Measurements from ENCODE around the gene PDLIM7. TPM values are rescaled to one million over a fixed set of nuclear protein-coding genes. Genes with fewer than 3 reads are reported as not detected.

PDLIM7 gene
- total and polyA plus RNA-seq, 2 of the 4 experiments (the other 2 are of a cell fraction) = 70.4 to 534 TPM

GRCh38 chr5:177491429-177491945 lies 5.9 kb downstream of the PDLIM7 start:
- no peak overlapping the region for H3K14ac ChIP-seq (replicated peaks; ENCODE audit: low read depth, low read length)
- H3K56ac ChIP-seq (ENCODE audit: extremely low read depth, insufficient read depth, low read length) = no peak overlapping the region
- H3K9ac ChIP-seq (ENCODE audit: low read depth, low read length) = no peak overlapping the region
- dilution Hi-C loops (cut with HindIII; ENCODE audit: low sequenced_read_pairs, unreplicated experiment) (no loop called here), intact Hi-C loops (cut with micrococcal nuclease) (no loop called here), in situ Hi-C loops (cut with MboI; ENCODE audit: low sequenced_read_pairs) (no loop called here)
- peak overlapping the region; percentile 82 for H2AK9ac ChIP-seq (replicated peaks; ENCODE audit: low read depth, low read length, poor library complexity)
- H4K5ac ChIP-seq (ENCODE audit: low read depth, low read length) = no peak overlapping the region
- H3K36me3 ChIP-seq (ENCODE audit: control insufficient read depth, insufficient read depth, low read length) = peaks cover 81% of the 10 kb centered on the region
- no peak overlapping the region for H2BK15ac ChIP-seq (ENCODE audit: low read depth, low read length)
- H3K18ac ChIP-seq (ENCODE audit: low read depth, low read length) = no peak overlapping the region
- ChIA-PET POLR2A (ENCODE audit: unreplicated experiment) (interaction anchor here (0.6 kb wide), 1 partner anchor 39 kb away, joined by 3 read pairs; no protein-coding TSS in a partner anchor), CTCF (no interaction called here)
- BruUV-seq (replicated peaks) = no TSS peak
- no peaks in the 10 kb centered on the region for H3K9me3 ChIP-seq (ENCODE audit: control insufficient read depth, insufficient read depth, low read length)
- no peak for DNase-seq
- no peak overlapping the region for H4K8ac ChIP-seq (ENCODE audit: low read depth in 2 of 2, low read length in 2 of 2)
- TF ChIP-seq MXI1 (IDR thresholded peaks at IDR 0.05; ENCODE audit: borderline replicate concordance, low read depth, low read length) = no peak
- peak; percentile 78 for TF ChIP-seq MAZ (IDR thresholded peaks at IDR 0.05; ENCODE audit: borderline replicate concordance, low read depth, low read length)
- TF ChIP-seq CHD1 (IDR thresholded peaks at IDR 0.05; ENCODE audit: low read depth, low read length) = no peak
- no peak for TF ChIP-seq RCOR1 (IDR thresholded peaks at IDR 0.05; ENCODE audit: insufficient replicate concordance, low read length)
- TF ChIP-seq RAD21 (IDR thresholded peaks at IDR 0.05; ENCODE audit: low read length) = peak; percentile 55
- TF ChIP-seq RFX5 (IDR thresholded peaks at IDR 0.05; ENCODE audit: low read depth, low read length) = no peak
- no peak for TF ChIP-seq MAFK (IDR thresholded peaks at IDR 0.05; ENCODE audit: low read depth, low read length)
- no peak for TF ChIP-seq ELK1 (IDR thresholded peaks at IDR 0.05; ENCODE audit: borderline replicate concordance, low read depth, low read length)
- TF ChIP-seq SMC3 (IDR thresholded peaks at IDR 0.05; ENCODE audit: low read depth, low read length) = peak; percentile 58
- TF ChIP-seq CTCF (conservative IDR thresholded peaks at IDR 0.05; ENCODE audit: low read depth, low read length) = peak; percentile 84
- no peak overlapping the region for H2AFZ ChIP-seq (replicated peaks; ENCODE audit: low read length, poor library complexity)
- ATAC-seq (ENCODE audit: low read depth) = peak; percentile 2; the same call in 1 of the 2 replicates
- H2BK5ac ChIP-seq (ENCODE audit: low read depth, low read length, poor library complexity, severe bottlenecking) = no peak overlapping the region
- H2BK20ac ChIP-seq (ENCODE audit: low read depth, low read length) = no peak overlapping the region
- no peak overlapping the region for H3K4me2 ChIP-seq (ENCODE audit: low read depth, low read length)
- H3K27me3 ChIP-seq (ENCODE audit: control insufficient read depth, insufficient read depth, low read length) = no peaks in the 10 kb centered on the region
- no peak overlapping the region for H3K27ac ChIP-seq (ENCODE audit: insufficient read depth, low read length)
- H3K79me1 ChIP-seq (ENCODE audit: low read depth in 1 of 2, low read length in 2 of 2) = peaks cover 37 to 82% of the 10 kb centered on the region in 2 experiments
- no peak overlapping the region for H3K4me3 ChIP-seq (ENCODE audit: insufficient read depth, low read depth, low read length)
- H3K4ac ChIP-seq (ENCODE audit: low read depth, low read length) = no peak overlapping the region
- H3K23ac ChIP-seq (ENCODE audit: low read depth, low read length) = no peak overlapping the region
- H4K91ac ChIP-seq (ENCODE audit: insufficient read depth, low read depth, low read length) = no peak overlapping the region
- H3K4me1 ChIP-seq (ENCODE audit: control insufficient read depth, insufficient read depth, low read length) = peaks cover 25% of the 10 kb centered on the region
- peaks cover 9% of the 10 kb centered on the region for H3K9me1 ChIP-seq (ENCODE audit: insufficient read depth, low read length)
- H2AK5ac ChIP-seq (ENCODE audit: low read depth, low read length) = no peak overlapping the region
- H2BK120ac ChIP-seq (ENCODE audit: low read depth, low read length) = no peak overlapping the region
- WGBS, 2 experiments (ENCODE audit: extremely low coverage in 2 of 2, insufficient read length in 1 of 2) = 77% methylated on average over 13 of the region's 43 CpGs; no CpG with 5 or more reads in 1 of the 2 experiments
- H4K20me1 ChIP-seq (ENCODE audit: insufficient read depth, low read length) = peaks cover 95% of the 10 kb centered on the region

All from IMR-90 (cell line).